ENCODE data around the gene ERCC8. TPM values are rescaled to one million over a fixed set of nuclear protein-coding genes. Genes with fewer than 3 reads are reported as not detected.

ERCC8 gene
- total and polyA plus RNA-seq, 4 donors: 21.0 to 30.4 (median 25.0) TPM

- Histone ChIP-seq H3K27ac (ENCODE audit: low read depth, low read length) (no peak overlapping the region), H3K36me3 (ENCODE audit: control insufficient read depth, insufficient read depth, low read length) (no peaks in the 10 kb centered on the region), H3K4me1 (ENCODE audit: control insufficient read depth, insufficient read depth, low read length) (no peaks in the 10 kb centered on the region), H3K27me3 (ENCODE audit: control insufficient read depth, insufficient read depth, low read length) (no peaks in the 10 kb centered on the region), H3K9me3 (ENCODE audit: control insufficient read depth, insufficient read depth, low read length) (no peaks in the 10 kb centered on the region), H3K4me3 (ENCODE audit: low read depth, low read length) (no peak overlapping the region)
- WGBS (ENCODE audit: insufficient coverage): 93% methylated on average over 6 of the region's 9 CpGs
- no peak for DNase-seq (ENCODE audit: low read depth in 4 of 6, low spot score in 6 of 6)
Measured at GRCh38 chr5:60977956-60978737, 33.3 kb upstream of the ERCC8 start.

- Histone ChIP-seq H3K4me3 (ENCODE audit: low read depth, low read length) (no peak overlapping the region), H3K9me3 (ENCODE audit: control insufficient read depth, insufficient read depth, low read length) (peaks cover 8% of the 10 kb centered on the region), H3K27ac (ENCODE audit: low read depth, low read length) (no peak overlapping the region), H3K4me1 (ENCODE audit: control insufficient read depth, insufficient read depth, low read length) (no peaks in the 10 kb centered on the region), H3K27me3 (ENCODE audit: control insufficient read depth, insufficient read depth, low read length) (no peaks in the 10 kb centered on the region), H3K36me3 (ENCODE audit: control insufficient read depth, insufficient read depth, low read length) (no peaks in the 10 kb centered on the region)
- DNase-seq (ENCODE audit: low read depth in 4 of 6, low spot score in 6 of 6): no peak
- no CpG with 5 or more reads among the region's 3 CpGs for WGBS (ENCODE audit: insufficient coverage)
Measured at GRCh38 chr5:60972231-60972630, 27.4 kb upstream of the ERCC8 start.

- no peak for DNase-seq (ENCODE audit: low read depth in 4 of 6, low spot score in 6 of 6)
- Histone ChIP-seq H3K36me3 (ENCODE audit: control insufficient read depth, insufficient read depth, low read length) (no peaks in the 10 kb centered on the region), H3K4me1 (ENCODE audit: control insufficient read depth, insufficient read depth, low read length) (no peaks in the 10 kb centered on the region), H3K4me3 (ENCODE audit: low read depth, low read length) (no peak overlapping the region), H3K27me3 (ENCODE audit: control insufficient read depth, insufficient read depth, low read length) (no peaks in the 10 kb centered on the region), H3K27ac (ENCODE audit: low read depth, low read length) (no peak overlapping the region), H3K9me3 (ENCODE audit: control insufficient read depth, insufficient read depth, low read length) (no peaks in the 10 kb centered on the region)
- WGBS (ENCODE audit: insufficient coverage): no CpG with 5 or more reads among the region's 2 CpGs
Measured at GRCh38 chr5:60961685-60962084, 16.8 kb upstream of the ERCC8 start.

- Histone ChIP-seq H3K4me1 (ENCODE audit: control insufficient read depth, insufficient read depth, low read length) (no peaks in the 10 kb centered on the region), H3K9me3 (ENCODE audit: control insufficient read depth, insufficient read depth, low read length) (no peaks in the 10 kb centered on the region), H3K36me3 (ENCODE audit: control insufficient read depth, insufficient read depth, low read length) (no peaks in the 10 kb centered on the region), H3K4me3 (ENCODE audit: low read depth, low read length) (no peak overlapping the region), H3K27me3 (ENCODE audit: control insufficient read depth, insufficient read depth, low read length) (no peaks in the 10 kb centered on the region), H3K27ac (ENCODE audit: low read depth, low read length) (no peak overlapping the region)
- peak in 2 of 6 donors; percentile 15 to 62 for DNase-seq (ENCODE audit: low read depth in 4 of 6, low spot score in 6 of 6)
- no CpG with 5 or more reads among the region's 2 CpGs for WGBS (ENCODE audit: insufficient coverage)
Measured at GRCh38 chr5:60960591-60960990, 15.7 kb upstream of the ERCC8 start.

GRCh38 chr5:60959156-60959555, 14.3 kb upstream of the ERCC8 start:
- H3K36me3 ChIP-seq (ENCODE audit: control insufficient read depth, insufficient read depth, low read length): no peaks in the 10 kb centered on the region
- DNase-seq (ENCODE audit: low read depth in 4 of 6, low spot score in 6 of 6): peak in 4 of 6 donors; percentile 15 to 81 (median 61)
- H3K27ac ChIP-seq (ENCODE audit: low read depth, low read length): no peak overlapping the region
- no peak overlapping the region for H3K4me3 ChIP-seq (ENCODE audit: low read depth, low read length)
- no peaks in the 10 kb centered on the region for H3K4me1 ChIP-seq (ENCODE audit: control insufficient read depth, insufficient read depth, low read length)
- peaks cover 2% of the 10 kb centered on the region for H3K9me3 ChIP-seq (ENCODE audit: control insufficient read depth, insufficient read depth, low read length)
- no peaks in the 10 kb centered on the region for H3K27me3 ChIP-seq (ENCODE audit: control insufficient read depth, insufficient read depth, low read length)

- no CpG with 5 or more reads among the region's 2 CpGs for WGBS (ENCODE audit: insufficient coverage)
- H3K27ac ChIP-seq (ENCODE audit: low read depth, low read length): no peak overlapping the region
- H3K36me3 ChIP-seq (ENCODE audit: control insufficient read depth, insufficient read depth, low read length): no peaks in the 10 kb centered on the region
- no peak overlapping the region for H3K4me3 ChIP-seq (ENCODE audit: low read depth, low read length)
- no peak for DNase-seq (ENCODE audit: low read depth in 4 of 6, low spot score in 6 of 6)
- H3K4me1 ChIP-seq (ENCODE audit: control insufficient read depth, insufficient read depth, low read length): no peaks in the 10 kb centered on the region
- H3K9me3 ChIP-seq (ENCODE audit: control insufficient read depth, insufficient read depth, low read length): peaks cover 2% of the 10 kb centered on the region
- H3K27me3 ChIP-seq (ENCODE audit: control insufficient read depth, insufficient read depth, low read length): no peaks in the 10 kb centered on the region
Measured at GRCh38 chr5:60958712-60959111, 13.8 kb upstream of the ERCC8 start.

- peaks cover 2% of the 10 kb centered on the region for H3K9me3 ChIP-seq (ENCODE audit: control insufficient read depth, insufficient read depth, low read length)
- no peak overlapping the region for H3K27ac ChIP-seq (ENCODE audit: low read depth, low read length)
- H3K4me1 ChIP-seq (ENCODE audit: control insufficient read depth, insufficient read depth, low read length): no peaks in the 10 kb centered on the region
- H3K36me3 ChIP-seq (ENCODE audit: control insufficient read depth, insufficient read depth, low read length): no peaks in the 10 kb centered on the region
- DNase-seq (ENCODE audit: low read depth in 4 of 6, low spot score in 6 of 6): no peak
- H3K4me3 ChIP-seq (ENCODE audit: low read depth, low read length): no peak overlapping the region
- H3K27me3 ChIP-seq (ENCODE audit: control insufficient read depth, insufficient read depth, low read length): no peaks in the 10 kb centered on the region
Measured at GRCh38 chr5:60958088-60958487, 13.2 kb upstream of the ERCC8 start.

GRCh38 chr5:60955239-60955638, 10.4 kb upstream of the ERCC8 start:
- no peak for DNase-seq (ENCODE audit: low read depth in 4 of 6, low spot score in 6 of 6)
- no peaks in the 10 kb centered on the region for H3K27me3 ChIP-seq (ENCODE audit: control insufficient read depth, insufficient read depth, low read length)
- no peaks in the 10 kb centered on the region for H3K4me1 ChIP-seq (ENCODE audit: control insufficient read depth, insufficient read depth, low read length)
- no peak overlapping the region for H3K4me3 ChIP-seq (ENCODE audit: low read depth, low read length)
- H3K36me3 ChIP-seq (ENCODE audit: control insufficient read depth, insufficient read depth, low read length): no peaks in the 10 kb centered on the region
- H3K27ac ChIP-seq (ENCODE audit: low read depth, low read length): no peak overlapping the region
- WGBS (ENCODE audit: insufficient coverage): no CpG with 5 or more reads among the region's 3 CpGs
- peaks cover 2% of the 10 kb centered on the region for H3K9me3 ChIP-seq (ENCODE audit: control insufficient read depth, insufficient read depth, low read length)

GRCh38 chr5:60948738-60949137, 3.9 kb upstream of the ERCC8 start:
- DNase-seq (ENCODE audit: low read depth in 4 of 6, low spot score in 6 of 6): no peak
- no peaks in the 10 kb centered on the region for H3K9me3 ChIP-seq (ENCODE audit: control insufficient read depth, insufficient read depth, low read length)
- H3K4me1 ChIP-seq (ENCODE audit: control insufficient read depth, insufficient read depth, low read length): peaks cover 5% of the 10 kb centered on the region
- H3K27ac ChIP-seq (ENCODE audit: low read depth, low read length): no peak overlapping the region
- H3K4me3 ChIP-seq (ENCODE audit: low read depth, low read length): no peak overlapping the region
- H3K36me3 ChIP-seq (ENCODE audit: control insufficient read depth, insufficient read depth, low read length): no peaks in the 10 kb centered on the region
- no peaks in the 10 kb centered on the region for H3K27me3 ChIP-seq (ENCODE audit: control insufficient read depth, insufficient read depth, low read length)
- no CpG with 5 or more reads among the region's 1 CpG for WGBS (ENCODE audit: insufficient coverage)

GRCh38 chr5:60945813-60946187, 930 bp upstream of the ERCC8 start:
- H3K27ac ChIP-seq (ENCODE audit: low read depth, low read length): peak overlapping the region; percentile 92
- no peaks in the 10 kb centered on the region for H3K36me3 ChIP-seq (ENCODE audit: control insufficient read depth, insufficient read depth, low read length)
- H3K4me1 ChIP-seq (ENCODE audit: control insufficient read depth, insufficient read depth, low read length): peaks cover 5% of the 10 kb centered on the region
- DNase-seq (ENCODE audit: low read depth in 4 of 6, low spot score in 6 of 6): peak in 4 of 6 donors; percentile 26 to 71 (median 58)
- H3K4me3 ChIP-seq (ENCODE audit: low read depth, low read length): peak overlapping the region; percentile 87
- H3K27me3 ChIP-seq (ENCODE audit: control insufficient read depth, insufficient read depth, low read length): no peaks in the 10 kb centered on the region
- WGBS (ENCODE audit: insufficient coverage): 2% methylated on average over 18 of the region's 18 CpGs
- no peaks in the 10 kb centered on the region for H3K9me3 ChIP-seq (ENCODE audit: control insufficient read depth, insufficient read depth, low read length)

All from spinal cord (tissue), 10 donors.